ENCODE data around the gene MB21D2. TPM values are rescaled to one million over a fixed set of nuclear protein-coding genes. Genes with fewer than 3 reads are reported as not detected.

Gene MB21D2
- total RNA-seq, 2 experiments from 2014 or later, result 0.95 to 1.3 TPM

GRCh38 chr3:192897005-192897404 is 20.7 kb downstream of the MB21D2 start:
- CTCF ChIA-PET, result no interaction called here

DNA sequence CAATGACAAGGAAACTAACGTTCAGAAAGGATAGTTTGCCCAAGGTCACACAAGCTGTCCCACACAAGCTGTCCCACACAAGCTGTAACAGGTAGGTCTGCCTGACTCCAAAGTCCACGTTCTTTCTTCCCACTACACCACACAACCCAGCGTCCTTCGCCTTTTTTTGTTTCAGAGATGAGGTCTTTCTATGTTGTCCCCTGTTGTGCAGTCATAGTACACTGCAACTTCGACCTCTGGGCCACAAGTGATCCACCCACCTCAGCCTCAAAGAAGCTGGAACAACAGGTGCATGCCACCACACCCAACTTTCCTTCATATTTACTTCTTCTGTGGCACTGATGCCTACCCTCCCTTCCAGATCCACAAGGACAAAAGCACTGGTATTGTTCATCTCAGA is 21.4 kb downstream of the MB21D2 start:
- ChIA-PET CTCF (no interaction called here), POLR2A (interaction anchor here (0.6 kb wide), 1 partner anchor 67 kb away, joined by 4 read pairs; no protein-coding TSS in a partner anchor)

More at GRCh38 chr3:192897005-192897404, 20.7 kb downstream of the MB21D2 start:
- POLR2A ChIA-PET, result no interaction called here

GRCh38 chr3:192894676-192895075 is 23.0 kb downstream of the MB21D2 start:
- ChIA-PET POLR2A (no interaction called here), CTCF (no interaction called here)

- ChIA-PET POLR2A (no interaction called here), CTCF (no interaction called here)
Observed at GRCh38 chr3:192892981-192893700, 24.5 kb downstream of the MB21D2 start.

- ChIA-PET POLR2A (no interaction called here), CTCF (no interaction called here)
Observed at GRCh38 chr3:192890347-192891335, 27.0 kb downstream of the MB21D2 start.

- CTCF ChIA-PET, result no interaction called here
- POLR2A ChIA-PET, result no interaction called here
Observed at GRCh38 chr3:192889679-192890078, 28.0 kb downstream of the MB21D2 start.

DNA sequence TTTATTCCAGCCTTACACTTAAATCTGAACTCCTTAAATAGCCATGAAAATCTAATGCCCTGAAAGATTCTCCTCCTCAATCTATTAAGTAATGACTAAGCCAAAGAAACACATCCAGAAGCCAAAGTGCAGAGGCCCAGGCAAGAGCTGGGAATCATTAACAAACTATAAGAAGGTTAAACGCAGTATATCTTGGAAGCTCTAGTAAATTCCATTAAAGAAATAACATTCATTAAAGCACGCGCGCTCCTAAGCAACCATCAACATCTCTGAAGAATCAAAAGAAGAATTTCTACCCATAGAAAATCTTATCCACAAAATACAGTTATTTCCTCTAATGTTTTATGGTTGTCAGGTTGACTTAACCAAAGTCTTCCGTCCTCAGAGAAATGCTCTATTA is 29.5 kb downstream of the MB21D2 start:
- CTCF ChIA-PET, result no interaction called here
- POLR2A ChIA-PET, result no interaction called here

DNA sequence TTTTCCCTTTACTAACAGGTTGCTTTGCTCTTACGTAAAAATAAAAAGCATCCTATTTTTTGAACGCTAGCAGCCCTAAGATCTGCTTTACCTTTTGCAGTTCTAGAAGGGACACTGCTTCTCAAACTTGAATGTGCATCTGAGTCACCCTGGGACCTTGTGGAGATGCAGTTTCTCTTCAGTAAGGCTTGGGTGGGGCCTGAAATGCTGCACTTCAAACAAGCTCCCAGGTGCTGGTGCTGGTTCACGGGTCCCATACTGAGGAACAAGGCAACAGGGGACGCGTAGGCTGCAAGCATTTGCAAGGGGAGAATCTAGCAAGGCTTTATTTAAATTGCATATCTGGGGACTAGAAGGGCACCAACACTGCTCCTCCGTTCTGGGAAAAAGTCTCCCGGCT is 30.0 kb downstream of the MB21D2 start:
- CTCF ChIA-PET, result no interaction called here

DNA sequence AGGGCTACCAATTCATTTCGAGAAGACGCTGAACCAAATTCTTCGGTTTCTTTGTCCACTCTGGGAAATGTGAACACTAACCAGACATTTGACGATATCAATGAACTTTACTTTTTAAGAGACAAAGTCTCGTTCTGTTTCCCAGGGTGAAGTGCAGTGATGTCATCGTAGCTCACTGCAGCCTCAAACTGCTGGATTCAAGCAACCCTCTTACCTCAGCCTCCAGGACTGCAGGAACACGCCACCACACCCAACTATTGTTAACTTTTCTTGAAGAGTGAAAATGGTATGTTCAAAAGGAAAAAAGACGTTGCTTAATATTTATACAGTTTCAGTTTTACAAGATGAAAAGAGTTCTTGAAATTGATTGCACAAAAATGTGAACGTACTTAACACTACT is 30.6 kb downstream of the MB21D2 start:
- CTCF ChIA-PET, result no interaction called here
- POLR2A ChIA-PET, result no interaction called here

More for the DNA sequence above, 30.0 kb downstream of the MB21D2 start:
- POLR2A ChIA-PET, result no interaction called here

DNA sequence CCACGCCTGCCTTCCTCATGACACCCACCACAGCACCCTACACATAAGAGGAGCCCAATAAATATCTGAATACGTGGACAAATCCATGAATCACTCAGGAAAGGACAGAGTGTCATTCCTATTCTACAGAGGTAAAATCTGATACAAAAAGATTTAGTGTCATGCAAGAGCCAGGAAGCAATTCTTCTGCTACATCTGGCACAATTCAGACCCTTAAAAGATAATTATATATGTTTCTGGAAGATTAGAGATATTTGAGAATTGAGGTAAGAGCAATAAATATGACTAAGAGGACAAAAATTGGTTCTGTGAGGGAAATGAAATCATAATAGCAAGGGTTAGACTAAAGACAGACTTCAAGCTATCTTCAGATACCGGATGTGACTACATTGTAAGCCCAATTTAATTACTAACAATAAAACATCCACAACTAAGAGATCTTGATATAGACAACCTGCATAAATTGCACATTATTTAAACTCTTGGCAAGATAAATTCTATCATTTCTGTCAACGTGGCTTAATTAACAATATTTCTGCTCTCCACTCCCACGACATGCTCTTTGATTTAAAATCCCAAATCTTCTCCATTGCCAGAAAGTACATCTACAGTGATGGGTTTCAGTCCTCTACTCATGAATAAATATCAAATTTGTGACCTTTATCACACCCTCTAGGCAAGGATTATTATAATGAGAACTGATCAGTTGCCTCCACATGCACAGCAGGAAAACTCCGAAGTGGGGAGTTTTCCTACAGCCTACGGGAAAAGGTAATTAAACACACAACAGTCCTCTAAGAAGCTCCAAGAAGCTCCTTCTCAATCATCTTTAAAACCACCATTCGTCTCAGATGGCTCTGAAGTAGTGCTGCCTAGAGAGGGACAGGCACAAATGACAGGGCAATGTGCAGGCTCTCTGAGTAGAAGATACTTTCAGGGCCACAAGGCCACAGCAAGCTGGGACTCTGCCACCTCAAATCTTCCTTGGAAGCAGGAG is 32.6 kb downstream of the MB21D2 start:
- CTCF ChIA-PET, result no interaction called here
- POLR2A ChIA-PET, result no interaction called here

GRCh38 chr3:192883512-192883911 is 34.1 kb downstream of the MB21D2 start:
- ChIA-PET POLR2A (no interaction called here), CTCF (no interaction called here)

- POLR2A ChIA-PET, result no interaction called here
- CTCF ChIA-PET, result no interaction called here
Observed at GRCh38 chr3:192881159-192881786, 36.4 kb downstream of the MB21D2 start.

DNA sequence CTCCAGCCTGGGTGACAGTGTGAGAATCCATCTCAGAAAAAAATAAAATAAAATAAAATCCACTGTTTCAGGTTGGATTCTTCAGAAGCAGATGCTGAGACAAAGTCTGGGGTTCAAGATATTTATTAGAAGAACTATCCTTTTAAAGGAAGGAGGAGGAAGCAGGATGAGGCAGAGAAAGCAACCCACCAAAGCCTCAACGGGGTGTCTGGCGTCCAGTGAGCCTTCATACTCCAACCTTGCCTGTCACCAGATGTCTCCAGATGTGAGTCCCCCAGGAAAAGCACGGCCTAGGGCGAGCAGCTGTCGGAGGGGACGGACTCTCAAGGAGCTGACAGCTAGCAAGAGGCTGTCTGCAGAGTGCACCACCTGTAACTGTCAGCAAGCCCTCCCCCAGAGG is 37.3 kb downstream of the MB21D2 start:
- ChIA-PET POLR2A (no interaction called here), CTCF (no interaction called here)

GRCh38 chr3:192879346-192880031 is 38.2 kb downstream of the MB21D2 start:
- ChIA-PET POLR2A (interaction anchor here (0.5 kb wide), 1 partner anchor 161 kb away, joined by 3 read pairs; no protein-coding TSS in a partner anchor), CTCF (no interaction called here)

DNA sequence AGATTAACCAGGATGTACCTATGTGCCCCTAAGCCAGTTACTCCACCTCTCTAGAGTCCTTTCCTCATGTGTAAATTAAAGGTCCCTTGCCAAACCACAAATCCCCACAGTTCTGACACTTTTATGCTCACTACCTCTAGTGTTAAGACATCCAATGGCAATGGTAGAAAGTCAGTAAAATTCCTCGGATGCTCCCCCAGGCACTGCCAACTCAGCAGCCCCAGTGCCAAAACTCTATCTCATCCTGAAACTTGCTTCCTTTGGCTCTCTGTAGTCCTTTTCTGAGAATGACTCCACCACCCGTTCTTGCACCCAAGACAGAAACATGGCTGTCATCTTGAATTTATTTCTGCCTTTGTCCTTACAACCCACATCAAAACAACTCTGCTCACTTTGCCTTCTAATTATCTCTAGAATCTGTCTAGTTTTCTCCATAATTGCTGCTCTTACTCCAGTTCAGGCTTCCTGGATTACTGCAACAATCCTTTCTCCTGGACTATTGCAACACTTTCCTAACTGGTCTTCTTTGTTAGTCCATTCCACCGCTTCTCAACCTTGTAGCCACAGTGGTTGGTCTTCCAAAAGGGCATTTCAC is 41.6 kb downstream of the MB21D2 start:
- CTCF ChIA-PET, result no interaction called here
- POLR2A ChIA-PET, result no interaction called here

DNA sequence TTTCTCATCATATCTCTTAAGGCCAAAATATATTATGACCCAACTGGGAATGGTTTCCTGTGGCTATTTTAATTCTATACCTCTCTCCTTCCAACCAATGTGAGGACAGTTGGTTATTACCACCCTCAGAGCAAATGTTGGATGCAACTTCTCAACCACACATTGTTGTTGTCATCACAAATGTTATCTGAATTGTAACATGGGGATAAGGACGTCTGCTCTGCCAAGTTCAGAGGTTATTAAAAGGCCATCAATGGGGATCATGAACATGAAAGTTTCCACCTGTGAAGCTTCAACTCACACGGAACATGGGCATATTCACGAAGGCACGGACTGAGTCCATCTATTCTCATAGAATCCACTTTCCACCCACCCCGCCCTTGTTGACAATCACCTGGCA is 46.8 kb downstream of the MB21D2 start:
- ChIA-PET CTCF (no interaction called here), POLR2A (no interaction called here)

GRCh38 chr3:192869131-192870031 is 48.3 kb downstream of the MB21D2 start:
- ChIA-PET POLR2A (no interaction called here), CTCF (no interaction called here)

DNA sequence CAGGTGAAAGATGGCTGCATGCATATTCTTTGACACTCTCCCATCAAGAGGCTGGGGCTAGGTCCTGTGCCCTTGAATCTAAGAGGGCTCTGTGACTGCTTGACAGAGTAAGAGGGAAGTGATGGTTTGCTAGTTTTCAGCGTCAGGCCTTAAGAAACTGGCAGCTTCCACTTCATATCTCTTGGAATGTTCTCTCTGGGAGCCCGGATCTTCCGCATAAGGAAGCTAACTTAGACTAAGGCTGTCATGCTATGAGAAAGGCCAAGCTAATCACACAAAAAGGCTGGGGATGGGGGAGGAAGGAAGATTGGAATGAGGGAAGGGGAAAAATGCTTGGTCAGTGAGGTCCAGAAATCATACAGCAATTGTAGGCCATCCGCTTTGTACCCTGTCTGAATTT is 50.0 kb downstream of the MB21D2 start:
- ChIA-PET CTCF (no interaction called here), POLR2A (no interaction called here)

Data from activated CD8-positive, alpha-beta memory T cell treated with anti-CD3 and anti-CD28 coated beads for 36 hours (primary cell).